GM23338 (cell line): Measurements from ENCODE around the gene CDK14. TPM values are rescaled to one million over a fixed set of nuclear protein-coding genes. Genes with fewer than 3 reads are reported as not detected.

ENCODE experiments used
- ATAC-seq: fragments of 200-7000 bp; cut with Tn5 transposase; 3 replicates; pipeline ENCODE4 v1.9.1; 2020
- DNase-seq: peaks from one replicate; pipeline ENCODE4 v3.0.0-alpha.2; 2015; ENCODE audit warnings: low spot score
- H2AFZ ChIP-seq: fragments of 200-600 bp; sonication (generic); 2 replicates; pipeline ENCODE4 v1.8.0; 2016; ENCODE audit warnings: antibody characterized with exemption, mild to moderate bottlenecking, moderate library complexity
- H3F3A ChIP-seq: fragments of 200-600 bp; sonication (generic); replicated peaks from 2 replicates; pipeline ENCODE4 v1.8.0; 2017; ENCODE audit warnings: antibody characterized with exemption, mixed run types, low read depth
- H3K27ac ChIP-seq: fragments of 200-600 bp; sonication (generic); 2 replicates; pipeline ENCODE4 v1.6.1; 2016; ENCODE audit warnings: low read depth
- H3K27me3 ChIP-seq: fragments of 200-600 bp; sonication (generic); 2 replicates; pipeline ENCODE4 v1.8.0; 2016; ENCODE audit warnings: mild to moderate bottlenecking, mixed run types, moderate library complexity; ENCODE audit not compliant: insufficient read depth
- H3K36me3 ChIP-seq: fragments of 200-600 bp; sonication (generic); 2 replicates; pipeline ENCODE4 v1.8.0; 2016; ENCODE audit warnings: mild to moderate bottlenecking; ENCODE audit not compliant: insufficient read depth
- H3K4me1 ChIP-seq: fragments of 200-600 bp; sonication (generic); 2 replicates; pipeline ENCODE4 v1.8.0; 2016; ENCODE audit warnings: mild to moderate bottlenecking, moderate library complexity; ENCODE audit not compliant: insufficient read depth
- H3K4me2 ChIP-seq: fragments of 200-600 bp; sonication (generic); 2 replicates; pipeline ENCODE4 v1.7.1; 2017; ENCODE audit warnings: mixed run types
- H3K4me3 ChIP-seq: fragments of 200-600 bp; sonication (generic); 2 replicates; pipeline ENCODE4 v1.6.1; 2016; ENCODE audit warnings: mixed run types
- H3K79me2 ChIP-seq: fragments of 200-600 bp; sonication (generic); replicated peaks from 2 replicates; pipeline ENCODE4 v1.8.0; 2017; ENCODE audit warnings: mild to moderate bottlenecking; ENCODE audit not compliant: insufficient read depth
- H3K9me2 ChIP-seq: fragments of 200-600 bp; sonication (generic); 2 replicates; pipeline ENCODE4 v1.8.0; 2017; ENCODE audit not compliant: insufficient read depth
- H4K20me1 ChIP-seq: fragments of 200-600 bp; sonication (generic); replicated peaks from 2 replicates; pipeline ENCODE4 v1.8.0; 2017; ENCODE audit warnings: mild to moderate bottlenecking; ENCODE audit not compliant: insufficient read depth
- H3K27ac Mint-ChIP-seq: 2 replicates; pipeline ENCODE4 v1.8.0; 2020; ENCODE audit warnings: inconsistent platforms, mild to moderate bottlenecking, moderate library complexity, mixed read lengths
- H3K27me3 Mint-ChIP-seq: 3 replicates; pipeline ENCODE4 v1.8.0; 2022; ENCODE audit warnings: low read depth, mild to moderate bottlenecking, moderate library complexity, mixed read lengths, inconsistent platforms; ENCODE audit not compliant: insufficient read depth, poor library complexity
- H3K36me3 Mint-ChIP-seq: 3 replicates; pipeline ENCODE4 v1.8.0; 2021; ENCODE audit warnings: low read depth, mild to moderate bottlenecking, inconsistent platforms, moderate library complexity, mixed read lengths
- H3K4me1 Mint-ChIP-seq: 3 replicates; pipeline ENCODE4 v1.8.0; 2020; ENCODE audit warnings: mild to moderate bottlenecking, inconsistent platforms, mixed read lengths
- H3K4me3 Mint-ChIP-seq: 3 replicates; pipeline ENCODE4 v1.8.0; 2021; ENCODE audit warnings: moderate library complexity, mild to moderate bottlenecking, inconsistent platforms, mixed read lengths
- H3K9me3 Mint-ChIP-seq: 3 replicates; pipeline ENCODE4 v1.8.0; 2020; ENCODE audit warnings: moderate library complexity, mild to moderate bottlenecking, inconsistent platforms, mixed read lengths
- CREB1 ChIP-seq: fragments of 250-450 bp; sonication (Bioruptor Pico); IDR thresholded peaks from 2 replicates; pipeline ENCODE4 v1.5.0; 2020; ENCODE audit warnings: low read depth, mild to moderate bottlenecking, moderate library complexity
- EZH2 ChIP-seq: fragments of 200-600 bp; sonication (generic); IDR thresholded peaks from one replicate; pipeline ENCODE4 v1.8.0; 2017; ENCODE audit warnings: antibody characterized with exemption, mild to moderate bottlenecking, low read depth; ENCODE audit not compliant: unreplicated experiment
- EZH2phosphoT487 ChIP-seq: fragments of 200-600 bp; sonication (generic); IDR thresholded peaks from one replicate; pipeline ENCODE4 v1.8.1; 2018; ENCODE audit warnings: antibody characterized with exemption; ENCODE audit not compliant: unreplicated experiment
- JUNB ChIP-seq: IDR thresholded peaks from one replicate; pipeline ENCODE4 v1.6.1; 2016; ENCODE audit warnings: antibody characterized with exemption; ENCODE audit not compliant: unreplicated experiment
- STAT1 ChIP-seq: IDR thresholded peaks from one replicate; pipeline ENCODE4 v1.6.1; 2016; ENCODE audit warnings: antibody characterized with exemption; ENCODE audit not compliant: unreplicated experiment
- ZNF114 ChIP-seq: fragments of 250-450 bp; sonication (Bioruptor Pico); IDR thresholded peaks from 2 replicates; pipeline ENCODE4 v1.5.0; 2020; ENCODE audit warnings: mild to moderate bottlenecking, moderate library complexity
- ZNF331 ChIP-seq: fragments of 250-450 bp; sonication (Bioruptor Pico); IDR thresholded peaks from 2 replicates; pipeline ENCODE4 v1.5.0; 2020; ENCODE audit warnings: low read depth, mild to moderate bottlenecking, moderate library complexity
- polyA plus RNA-seq: library from polyadenylated mRNA; unstranded; fragments of >200 nt; fragmentation: Nextera tagmentation; extraction: Ambion mirVana; gene quantifications from 2 replicates; pipeline ENCODE4 v1.2.1, GENCODE V29; 2016
- total RNA-seq: library from RNA; depleted of rRNA; stranded (reverse); fragments of >200 nt; shearing (Covaris generic); gene quantifications from 2 replicates; pipeline ENCODE4 v1.2.3, GENCODE V29; 2014
- TF ChIP-seq, protein P1 (sequence below), 2 experiments: fragments of 200-600 bp in 1 of 2; sonication (generic) in 1 of 2; conservative IDR thresholded peaks; 2 replicates each; pipeline versions ENCODE4 v1.5.1 to v1.6.1; 2016 to 2017; ENCODE audit warnings: antibody characterized with exemption in 2 of 2, low read depth in 2 of 2, mild to moderate bottlenecking in 2 of 2, moderate library complexity in 1 of 2
- TF ChIP-seq, protein P2 (sequence below): IDR thresholded peaks from 2 replicates; pipeline ENCODE4 v1.6.1; 2016; ENCODE audit warnings: antibody characterized with exemption
- TF ChIP-seq, protein P3 (sequence below): fragments of 250-450 bp; sonication (Bioruptor Pico); IDR thresholded peaks from 2 replicates; pipeline ENCODE4 v1.5.0; 2020; ENCODE audit warnings: mild to moderate bottlenecking, moderate library complexity
- TF ChIP-seq, protein P4 (sequence below): IDR thresholded peaks from one replicate; pipeline ENCODE4 v1.6.1; 2018; ENCODE audit warnings: antibody characterized with exemption; ENCODE audit not compliant: unreplicated experiment

CDK14 gene
- total and polyA plus RNA-seq, 2 experiments from 2014 or later = 11.2 to 24.0 TPM

DNA sequence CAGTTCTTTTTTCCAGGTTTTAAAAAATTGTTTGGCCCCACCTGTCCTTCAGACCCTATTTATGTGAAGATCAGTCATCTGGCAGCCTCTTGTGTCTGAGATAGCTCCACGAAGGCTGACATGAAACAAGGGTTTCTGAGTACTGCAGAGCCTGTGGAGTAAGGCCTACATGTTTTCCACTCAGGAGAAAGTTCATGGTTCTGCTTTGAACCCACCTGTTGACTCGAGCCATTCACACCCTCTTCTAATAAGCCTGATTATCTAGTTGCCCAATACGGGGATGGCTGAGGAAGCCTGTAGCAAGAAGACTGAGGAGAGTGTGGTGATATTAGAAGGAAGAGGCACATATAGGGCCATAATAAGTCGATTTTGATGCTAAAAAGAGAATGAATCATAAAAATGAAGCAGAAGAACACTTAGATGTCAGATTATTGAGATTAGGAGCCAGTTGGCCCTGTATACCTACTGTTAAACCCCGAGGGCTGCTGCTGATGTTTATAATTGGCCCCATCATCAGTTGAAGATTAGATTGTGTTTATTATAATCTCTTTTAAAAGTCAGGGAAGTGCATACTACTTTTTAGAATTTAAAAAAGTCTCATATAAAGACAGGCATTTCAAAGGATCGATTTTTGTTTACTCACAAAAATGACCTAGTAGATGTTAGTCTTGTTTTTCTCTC is 109.4 kb downstream of the CDK14 start:
- DNase-seq = no peak
- Mint-ChIP-seq H3K27ac (no peak overlapping the region; the same call in 1 of the 2 replicates), H3K36me3 (no peaks in the 10 kb centered on the region), H3K4me3 (no peak overlapping the region), H3K9me3 (no peaks in the 10 kb centered on the region), H3K27me3 (peaks cover 4% of the 10 kb centered on the region), H3K4me1 (peaks cover 54% of the 10 kb centered on the region)
- Histone ChIP-seq H3K9me2 (no peaks in the 10 kb centered on the region), H3K36me3 (no peaks in the 10 kb centered on the region), H3K4me2 (no peak overlapping the region), H2AFZ (no peak overlapping the region), H3K79me2 (no peaks in the 10 kb centered on the region), H3K27ac (no peak overlapping the region), H3K4me3 (no peak overlapping the region), H4K20me1 (0 out of 2 replicates have a peak, but pooled peaks cover 3% of the 10 kb centered on the region), H3K27me3 (no peaks in the 10 kb centered on the region), H3K4me1 (peaks cover 20% of the 10 kb centered on the region), H3F3A (no peaks in the 10 kb centered on the region)
- TF ChIP-seq, protein P1, sequence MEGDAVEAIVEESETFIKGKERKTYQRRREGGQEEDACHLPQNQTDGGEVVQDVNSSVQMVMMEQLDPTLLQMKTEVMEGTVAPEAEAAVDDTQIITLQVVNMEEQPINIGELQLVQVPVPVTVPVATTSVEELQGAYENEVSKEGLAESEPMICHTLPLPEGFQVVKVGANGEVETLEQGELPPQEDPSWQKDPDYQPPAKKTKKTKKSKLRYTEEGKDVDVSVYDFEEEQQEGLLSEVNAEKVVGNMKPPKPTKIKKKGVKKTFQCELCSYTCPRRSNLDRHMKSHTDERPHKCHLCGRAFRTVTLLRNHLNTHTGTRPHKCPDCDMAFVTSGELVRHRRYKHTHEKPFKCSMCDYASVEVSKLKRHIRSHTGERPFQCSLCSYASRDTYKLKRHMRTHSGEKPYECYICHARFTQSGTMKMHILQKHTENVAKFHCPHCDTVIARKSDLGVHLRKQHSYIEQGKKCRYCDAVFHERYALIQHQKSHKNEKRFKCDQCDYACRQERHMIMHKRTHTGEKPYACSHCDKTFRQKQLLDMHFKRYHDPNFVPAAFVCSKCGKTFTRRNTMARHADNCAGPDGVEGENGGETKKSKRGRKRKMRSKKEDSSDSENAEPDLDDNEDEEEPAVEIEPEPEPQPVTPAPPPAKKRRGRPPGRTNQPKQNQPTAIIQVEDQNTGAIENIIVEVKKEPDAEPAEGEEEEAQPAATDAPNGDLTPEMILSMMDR (conservative IDR thresholded peaks at IDR 0.05; ENCODE audit: low read depth in 2 of 2) = no peak
- TF ChIP-seq, protein P2, sequence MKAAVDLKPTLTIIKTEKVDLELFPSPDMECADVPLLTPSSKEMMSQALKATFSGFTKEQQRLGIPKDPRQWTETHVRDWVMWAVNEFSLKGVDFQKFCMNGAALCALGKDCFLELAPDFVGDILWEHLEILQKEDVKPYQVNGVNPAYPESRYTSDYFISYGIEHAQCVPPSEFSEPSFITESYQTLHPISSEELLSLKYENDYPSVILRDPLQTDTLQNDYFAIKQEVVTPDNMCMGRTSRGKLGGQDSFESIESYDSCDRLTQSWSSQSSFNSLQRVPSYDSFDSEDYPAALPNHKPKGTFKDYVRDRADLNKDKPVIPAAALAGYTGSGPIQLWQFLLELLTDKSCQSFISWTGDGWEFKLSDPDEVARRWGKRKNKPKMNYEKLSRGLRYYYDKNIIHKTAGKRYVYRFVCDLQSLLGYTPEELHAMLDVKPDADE = no peak
- TF ChIP-seq JUNB (no peak), CREB1 (CRISPR knock-in tag) (no peak), ZNF331 (CRISPR knock-in tag) (no peak), ZNF114 (no peak), EZH2phosphoT487 (no peak), STAT1 (no peak), EZH2 (no peak)
- TF ChIP-seq, protein P3, sequence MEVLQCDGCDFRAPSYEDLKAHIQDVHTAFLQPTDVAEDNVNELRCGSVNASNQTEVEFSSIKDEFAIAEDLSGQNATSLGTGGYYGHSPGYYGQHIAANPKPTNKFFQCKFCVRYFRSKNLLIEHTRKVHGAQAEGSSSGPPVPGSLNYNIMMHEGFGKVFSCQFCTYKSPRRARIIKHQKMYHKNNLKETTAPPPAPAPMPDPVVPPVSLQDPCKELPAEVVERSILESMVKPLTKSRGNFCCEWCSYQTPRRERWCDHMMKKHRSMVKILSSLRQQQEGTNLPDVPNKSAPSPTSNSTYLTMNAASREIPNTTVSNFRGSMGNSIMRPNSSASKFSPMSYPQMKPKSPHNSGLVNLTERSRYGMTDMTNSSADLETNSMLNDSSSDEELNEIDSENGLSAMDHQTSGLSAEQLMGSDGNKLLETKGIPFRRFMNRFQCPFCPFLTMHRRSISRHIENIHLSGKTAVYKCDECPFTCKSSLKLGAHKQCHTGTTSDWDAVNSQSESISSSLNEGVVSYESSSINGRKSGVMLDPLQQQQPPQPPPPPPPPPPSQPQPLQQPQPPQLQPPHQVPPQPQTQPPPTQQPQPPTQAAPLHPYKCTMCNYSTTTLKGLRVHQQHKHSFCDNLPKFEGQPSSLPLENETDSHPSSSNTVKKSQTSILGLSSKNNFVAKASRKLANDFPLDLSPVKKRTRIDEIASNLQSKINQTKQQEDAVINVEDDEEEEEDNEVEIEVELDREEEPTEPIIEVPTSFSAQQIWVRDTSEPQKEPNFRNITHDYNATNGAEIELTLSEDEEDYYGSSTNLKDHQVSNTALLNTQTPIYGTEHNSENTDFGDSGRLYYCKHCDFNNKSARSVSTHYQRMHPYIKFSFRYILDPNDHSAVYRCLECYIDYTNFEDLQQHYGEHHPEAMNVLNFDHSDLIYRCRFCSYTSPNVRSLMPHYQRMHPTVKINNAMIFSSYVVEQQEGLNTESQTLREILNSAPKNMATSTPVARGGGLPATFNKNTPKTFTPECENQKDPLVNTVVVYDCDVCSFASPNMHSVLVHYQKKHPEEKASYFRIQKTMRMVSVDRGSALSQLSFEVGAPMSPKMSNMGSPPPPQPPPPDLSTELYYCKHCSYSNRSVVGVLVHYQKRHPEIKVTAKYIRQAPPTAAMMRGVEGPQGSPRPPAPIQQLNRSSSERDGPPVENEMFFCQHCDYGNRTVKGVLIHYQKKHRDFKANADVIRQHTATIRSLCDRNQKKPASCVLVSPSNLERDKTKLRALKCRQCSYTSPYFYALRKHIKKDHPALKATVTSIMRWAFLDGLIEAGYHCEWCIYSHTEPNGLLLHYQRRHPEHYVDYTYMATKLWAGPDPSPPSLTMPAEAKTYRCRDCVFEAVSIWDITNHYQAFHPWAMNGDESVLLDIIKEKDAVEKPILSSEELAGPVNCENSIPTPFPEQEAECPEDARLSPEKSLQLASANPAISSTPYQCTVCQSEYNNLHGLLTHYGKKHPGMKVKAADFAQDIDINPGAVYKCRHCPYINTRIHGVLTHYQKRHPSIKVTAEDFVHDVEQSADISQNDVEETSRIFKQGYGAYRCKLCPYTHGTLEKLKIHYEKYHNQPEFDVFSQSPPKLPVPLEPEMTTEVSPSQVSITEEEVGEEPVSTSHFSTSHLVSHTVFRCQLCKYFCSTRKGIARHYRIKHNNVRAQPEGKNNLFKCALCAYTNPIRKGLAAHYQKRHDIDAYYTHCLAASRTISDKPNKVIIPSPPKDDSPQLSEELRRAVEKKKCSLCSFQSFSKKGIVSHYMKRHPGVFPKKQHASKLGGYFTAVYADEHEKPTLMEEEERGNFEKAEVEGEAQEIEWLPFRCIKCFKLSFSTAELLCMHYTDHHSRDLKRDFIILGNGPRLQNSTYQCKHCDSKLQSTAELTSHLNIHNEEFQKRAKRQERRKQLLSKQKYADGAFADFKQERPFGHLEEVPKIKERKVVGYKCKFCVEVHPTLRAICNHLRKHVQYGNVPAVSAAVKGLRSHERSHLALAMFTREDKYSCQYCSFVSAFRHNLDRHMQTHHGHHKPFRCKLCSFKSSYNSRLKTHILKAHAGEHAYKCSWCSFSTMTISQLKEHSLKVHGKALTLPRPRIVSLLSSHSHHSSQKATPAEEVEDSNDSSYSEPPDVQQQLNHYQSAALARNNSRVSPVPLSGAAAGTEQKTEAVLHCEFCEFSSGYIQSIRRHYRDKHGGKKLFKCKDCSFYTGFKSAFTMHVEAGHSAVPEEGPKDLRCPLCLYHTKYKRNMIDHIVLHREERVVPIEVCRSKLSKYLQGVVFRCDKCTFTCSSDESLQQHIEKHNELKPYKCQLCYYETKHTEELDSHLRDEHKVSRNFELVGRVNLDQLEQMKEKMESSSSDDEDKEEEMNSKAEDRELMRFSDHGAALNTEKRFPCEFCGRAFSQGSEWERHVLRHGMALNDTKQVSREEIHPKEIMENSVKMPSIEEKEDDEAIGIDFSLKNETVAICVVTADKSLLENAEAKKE (CRISPR knock-in tag) = no peak
- TF ChIP-seq, protein P4, sequence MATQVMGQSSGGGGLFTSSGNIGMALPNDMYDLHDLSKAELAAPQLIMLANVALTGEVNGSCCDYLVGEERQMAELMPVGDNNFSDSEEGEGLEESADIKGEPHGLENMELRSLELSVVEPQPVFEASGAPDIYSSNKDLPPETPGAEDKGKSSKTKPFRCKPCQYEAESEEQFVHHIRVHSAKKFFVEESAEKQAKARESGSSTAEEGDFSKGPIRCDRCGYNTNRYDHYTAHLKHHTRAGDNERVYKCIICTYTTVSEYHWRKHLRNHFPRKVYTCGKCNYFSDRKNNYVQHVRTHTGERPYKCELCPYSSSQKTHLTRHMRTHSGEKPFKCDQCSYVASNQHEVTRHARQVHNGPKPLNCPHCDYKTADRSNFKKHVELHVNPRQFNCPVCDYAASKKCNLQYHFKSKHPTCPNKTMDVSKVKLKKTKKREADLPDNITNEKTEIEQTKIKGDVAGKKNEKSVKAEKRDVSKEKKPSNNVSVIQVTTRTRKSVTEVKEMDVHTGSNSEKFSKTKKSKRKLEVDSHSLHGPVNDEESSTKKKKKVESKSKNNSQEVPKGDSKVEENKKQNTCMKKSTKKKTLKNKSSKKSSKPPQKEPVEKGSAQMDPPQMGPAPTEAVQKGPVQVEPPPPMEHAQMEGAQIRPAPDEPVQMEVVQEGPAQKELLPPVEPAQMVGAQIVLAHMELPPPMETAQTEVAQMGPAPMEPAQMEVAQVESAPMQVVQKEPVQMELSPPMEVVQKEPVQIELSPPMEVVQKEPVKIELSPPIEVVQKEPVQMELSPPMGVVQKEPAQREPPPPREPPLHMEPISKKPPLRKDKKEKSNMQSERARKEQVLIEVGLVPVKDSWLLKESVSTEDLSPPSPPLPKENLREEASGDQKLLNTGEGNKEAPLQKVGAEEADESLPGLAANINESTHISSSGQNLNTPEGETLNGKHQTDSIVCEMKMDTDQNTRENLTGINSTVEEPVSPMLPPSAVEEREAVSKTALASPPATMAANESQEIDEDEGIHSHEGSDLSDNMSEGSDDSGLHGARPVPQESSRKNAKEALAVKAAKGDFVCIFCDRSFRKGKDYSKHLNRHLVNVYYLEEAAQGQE = no peak
- no peak for ATAC-seq
